GM23338 (cell line): Measurements from ENCODE around the gene CAMTA1. TPM values are rescaled to one million over a fixed set of nuclear protein-coding genes. Genes with fewer than 3 reads are reported as not detected.

Experiments
- ATAC-seq: fragments of 200-7000 bp; cut with Tn5 transposase; 3 replicates; pipeline ENCODE4 v1.9.1; 2020
- DNase-seq: peaks from one replicate; pipeline ENCODE4 v3.0.0-alpha.2; 2015; ENCODE audit warnings: low spot score
- H2AFZ ChIP-seq: fragments of 200-600 bp; sonication (generic); 2 replicates; pipeline ENCODE4 v1.8.0; 2016; ENCODE audit warnings: antibody characterized with exemption, mild to moderate bottlenecking, moderate library complexity
- H3F3A ChIP-seq: fragments of 200-600 bp; sonication (generic); replicated peaks from 2 replicates; pipeline ENCODE4 v1.8.0; 2017; ENCODE audit warnings: antibody characterized with exemption, mixed run types, low read depth
- H3K27ac ChIP-seq: fragments of 200-600 bp; sonication (generic); 2 replicates; pipeline ENCODE4 v1.6.1; 2016; ENCODE audit warnings: low read depth
- H3K27me3 ChIP-seq: fragments of 200-600 bp; sonication (generic); 2 replicates; pipeline ENCODE4 v1.8.0; 2016; ENCODE audit warnings: mild to moderate bottlenecking, mixed run types, moderate library complexity; ENCODE audit not compliant: insufficient read depth
- H3K36me3 ChIP-seq: fragments of 200-600 bp; sonication (generic); 2 replicates; pipeline ENCODE4 v1.8.0; 2016; ENCODE audit warnings: mild to moderate bottlenecking; ENCODE audit not compliant: insufficient read depth
- H3K4me1 ChIP-seq: fragments of 200-600 bp; sonication (generic); 2 replicates; pipeline ENCODE4 v1.8.0; 2016; ENCODE audit warnings: mild to moderate bottlenecking, moderate library complexity; ENCODE audit not compliant: insufficient read depth
- H3K4me2 ChIP-seq: fragments of 200-600 bp; sonication (generic); 2 replicates; pipeline ENCODE4 v1.7.1; 2017; ENCODE audit warnings: mixed run types
- H3K4me3 ChIP-seq: fragments of 200-600 bp; sonication (generic); 2 replicates; pipeline ENCODE4 v1.6.1; 2016; ENCODE audit warnings: mixed run types
- H3K79me2 ChIP-seq: fragments of 200-600 bp; sonication (generic); replicated peaks from 2 replicates; pipeline ENCODE4 v1.8.0; 2017; ENCODE audit warnings: mild to moderate bottlenecking; ENCODE audit not compliant: insufficient read depth
- H3K9me2 ChIP-seq: fragments of 200-600 bp; sonication (generic); 2 replicates; pipeline ENCODE4 v1.8.0; 2017; ENCODE audit not compliant: insufficient read depth
- H4K20me1 ChIP-seq: fragments of 200-600 bp; sonication (generic); replicated peaks from 2 replicates; pipeline ENCODE4 v1.8.0; 2017; ENCODE audit warnings: mild to moderate bottlenecking; ENCODE audit not compliant: insufficient read depth
- H3K27ac Mint-ChIP-seq: 2 replicates; pipeline ENCODE4 v1.8.0; 2020; ENCODE audit warnings: inconsistent platforms, mild to moderate bottlenecking, moderate library complexity, mixed read lengths
- H3K27me3 Mint-ChIP-seq: 3 replicates; pipeline ENCODE4 v1.8.0; 2022; ENCODE audit warnings: low read depth, mild to moderate bottlenecking, moderate library complexity, mixed read lengths, inconsistent platforms; ENCODE audit not compliant: insufficient read depth, poor library complexity
- H3K36me3 Mint-ChIP-seq: 3 replicates; pipeline ENCODE4 v1.8.0; 2021; ENCODE audit warnings: low read depth, mild to moderate bottlenecking, inconsistent platforms, moderate library complexity, mixed read lengths
- H3K4me1 Mint-ChIP-seq: 3 replicates; pipeline ENCODE4 v1.8.0; 2020; ENCODE audit warnings: mild to moderate bottlenecking, inconsistent platforms, mixed read lengths
- H3K4me3 Mint-ChIP-seq: 3 replicates; pipeline ENCODE4 v1.8.0; 2021; ENCODE audit warnings: moderate library complexity, mild to moderate bottlenecking, inconsistent platforms, mixed read lengths
- H3K9me3 Mint-ChIP-seq: 3 replicates; pipeline ENCODE4 v1.8.0; 2020; ENCODE audit warnings: moderate library complexity, mild to moderate bottlenecking, inconsistent platforms, mixed read lengths
- CREB1 ChIP-seq: fragments of 250-450 bp; sonication (Bioruptor Pico); IDR thresholded peaks from 2 replicates; pipeline ENCODE4 v1.5.0; 2020; ENCODE audit warnings: low read depth, mild to moderate bottlenecking, moderate library complexity
- JUNB ChIP-seq: IDR thresholded peaks from one replicate; pipeline ENCODE4 v1.6.1; 2016; ENCODE audit warnings: antibody characterized with exemption; ENCODE audit not compliant: unreplicated experiment
- NANOG ChIP-seq: IDR thresholded peaks from 2 replicates; pipeline ENCODE4 v1.6.1; 2016; ENCODE audit warnings: antibody characterized with exemption, borderline replicate concordance
- POLR2AphosphoS5 ChIP-seq: IDR thresholded peaks from 2 replicates; pipeline ENCODE4 v1.6.1; 2016; ENCODE audit warnings: antibody characterized with exemption, low read depth
- ZNF114 ChIP-seq: fragments of 250-450 bp; sonication (Bioruptor Pico); IDR thresholded peaks from 2 replicates; pipeline ENCODE4 v1.5.0; 2020; ENCODE audit warnings: mild to moderate bottlenecking, moderate library complexity
- ZNF331 ChIP-seq: fragments of 250-450 bp; sonication (Bioruptor Pico); IDR thresholded peaks from 2 replicates; pipeline ENCODE4 v1.5.0; 2020; ENCODE audit warnings: low read depth, mild to moderate bottlenecking, moderate library complexity
- polyA plus RNA-seq: library from polyadenylated mRNA; unstranded; fragments of >200 nt; fragmentation: Nextera tagmentation; extraction: Ambion mirVana; gene quantifications from 2 replicates; pipeline ENCODE4 v1.2.1, GENCODE V29; 2016
- total RNA-seq: library from RNA; depleted of rRNA; stranded (reverse); fragments of >200 nt; shearing (Covaris generic); gene quantifications from 2 replicates; pipeline ENCODE4 v1.2.3, GENCODE V29; 2014
- TF ChIP-seq, protein P1 (sequence below): fragments of 250-450 bp; sonication (Bioruptor Pico); IDR thresholded peaks from 2 replicates; pipeline ENCODE4 v1.5.0; 2020; ENCODE audit warnings: mild to moderate bottlenecking, moderate library complexity
- TF ChIP-seq, protein P2 (sequence below), 2 experiments: fragments of 200-600 bp in 1 of 2; sonication (generic) in 1 of 2; conservative IDR thresholded peaks; 2 replicates each; pipeline versions ENCODE4 v1.5.1 to v1.6.1; 2016 to 2017; ENCODE audit warnings: antibody characterized with exemption in 2 of 2, low read depth in 2 of 2, mild to moderate bottlenecking in 2 of 2, moderate library complexity in 1 of 2
- TF ChIP-seq, protein P3 (sequence below): IDR thresholded peaks from one replicate; pipeline ENCODE4 v1.6.1; 2018; ENCODE audit warnings: antibody characterized with exemption; ENCODE audit not compliant: unreplicated experiment

The CAMTA1 gene
- total and polyA plus RNA-seq, 2 experiments from 2014 or later: 115 to 519 TPM

DNA sequence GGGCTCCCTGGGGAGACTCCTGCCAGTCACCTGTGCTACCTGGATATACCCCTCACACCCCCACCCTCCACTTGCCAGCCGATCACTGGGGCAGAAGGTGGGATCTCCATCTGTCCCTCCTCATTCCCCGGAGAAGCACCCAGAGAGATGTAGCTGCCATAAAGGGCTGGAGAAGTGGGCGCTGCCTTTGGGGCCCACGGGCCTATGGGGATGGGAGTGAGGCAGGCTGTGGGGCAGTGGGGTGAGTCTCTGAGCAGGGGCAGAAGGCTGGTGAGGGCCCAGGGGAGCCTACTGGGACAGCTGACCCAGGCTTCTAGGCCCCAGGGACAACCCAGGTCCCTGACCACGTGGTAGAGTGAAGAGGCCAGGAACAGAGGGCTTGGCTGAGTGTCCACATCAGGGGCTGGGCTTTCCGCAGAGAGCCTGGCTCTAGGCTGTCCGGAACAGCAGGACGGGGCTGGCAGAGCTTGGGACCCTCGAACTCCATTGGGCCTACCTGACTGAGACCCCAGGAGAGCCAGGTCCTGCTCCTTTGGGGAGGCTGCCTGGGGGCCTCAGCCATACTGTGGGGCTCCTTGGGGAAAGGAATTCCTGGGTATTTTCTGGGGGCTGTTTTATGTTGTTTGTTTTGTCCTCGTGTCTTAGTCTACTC lies 780.0 kb downstream of the CAMTA1 start:
- Histone ChIP-seq H3K27ac (no peak overlapping the region), H3K4me1 (no peaks in the 10 kb centered on the region), H3K9me2 (peaks cover 4% of the 10 kb centered on the region; the same call in 1 of the 2 replicates), H3K36me3 (no peaks in the 10 kb centered on the region), H3K4me2 (no peak overlapping the region), H3K27me3 (no peaks in the 10 kb centered on the region), H4K20me1 (no peaks in the 10 kb centered on the region), H2AFZ (no peak overlapping the region), H3K79me2 (no peaks in the 10 kb centered on the region), H3K4me3 (no peak overlapping the region), H3F3A (no peaks in the 10 kb centered on the region)
- Mint-ChIP-seq H3K4me1 (peaks cover 2% of the 10 kb centered on the region; the same call in 1 of the 3 replicates), H3K27me3 (peaks cover 7% of the 10 kb centered on the region), H3K4me3 (no peak overlapping the region), H3K27ac (no peak overlapping the region), H3K36me3 (no peaks in the 10 kb centered on the region; the same call in 2 of the 3 replicates), H3K9me3 (no peaks in the 10 kb centered on the region; the same call in 2 of the 3 replicates)
- no peak for ATAC-seq
- TF ChIP-seq, protein P1, sequence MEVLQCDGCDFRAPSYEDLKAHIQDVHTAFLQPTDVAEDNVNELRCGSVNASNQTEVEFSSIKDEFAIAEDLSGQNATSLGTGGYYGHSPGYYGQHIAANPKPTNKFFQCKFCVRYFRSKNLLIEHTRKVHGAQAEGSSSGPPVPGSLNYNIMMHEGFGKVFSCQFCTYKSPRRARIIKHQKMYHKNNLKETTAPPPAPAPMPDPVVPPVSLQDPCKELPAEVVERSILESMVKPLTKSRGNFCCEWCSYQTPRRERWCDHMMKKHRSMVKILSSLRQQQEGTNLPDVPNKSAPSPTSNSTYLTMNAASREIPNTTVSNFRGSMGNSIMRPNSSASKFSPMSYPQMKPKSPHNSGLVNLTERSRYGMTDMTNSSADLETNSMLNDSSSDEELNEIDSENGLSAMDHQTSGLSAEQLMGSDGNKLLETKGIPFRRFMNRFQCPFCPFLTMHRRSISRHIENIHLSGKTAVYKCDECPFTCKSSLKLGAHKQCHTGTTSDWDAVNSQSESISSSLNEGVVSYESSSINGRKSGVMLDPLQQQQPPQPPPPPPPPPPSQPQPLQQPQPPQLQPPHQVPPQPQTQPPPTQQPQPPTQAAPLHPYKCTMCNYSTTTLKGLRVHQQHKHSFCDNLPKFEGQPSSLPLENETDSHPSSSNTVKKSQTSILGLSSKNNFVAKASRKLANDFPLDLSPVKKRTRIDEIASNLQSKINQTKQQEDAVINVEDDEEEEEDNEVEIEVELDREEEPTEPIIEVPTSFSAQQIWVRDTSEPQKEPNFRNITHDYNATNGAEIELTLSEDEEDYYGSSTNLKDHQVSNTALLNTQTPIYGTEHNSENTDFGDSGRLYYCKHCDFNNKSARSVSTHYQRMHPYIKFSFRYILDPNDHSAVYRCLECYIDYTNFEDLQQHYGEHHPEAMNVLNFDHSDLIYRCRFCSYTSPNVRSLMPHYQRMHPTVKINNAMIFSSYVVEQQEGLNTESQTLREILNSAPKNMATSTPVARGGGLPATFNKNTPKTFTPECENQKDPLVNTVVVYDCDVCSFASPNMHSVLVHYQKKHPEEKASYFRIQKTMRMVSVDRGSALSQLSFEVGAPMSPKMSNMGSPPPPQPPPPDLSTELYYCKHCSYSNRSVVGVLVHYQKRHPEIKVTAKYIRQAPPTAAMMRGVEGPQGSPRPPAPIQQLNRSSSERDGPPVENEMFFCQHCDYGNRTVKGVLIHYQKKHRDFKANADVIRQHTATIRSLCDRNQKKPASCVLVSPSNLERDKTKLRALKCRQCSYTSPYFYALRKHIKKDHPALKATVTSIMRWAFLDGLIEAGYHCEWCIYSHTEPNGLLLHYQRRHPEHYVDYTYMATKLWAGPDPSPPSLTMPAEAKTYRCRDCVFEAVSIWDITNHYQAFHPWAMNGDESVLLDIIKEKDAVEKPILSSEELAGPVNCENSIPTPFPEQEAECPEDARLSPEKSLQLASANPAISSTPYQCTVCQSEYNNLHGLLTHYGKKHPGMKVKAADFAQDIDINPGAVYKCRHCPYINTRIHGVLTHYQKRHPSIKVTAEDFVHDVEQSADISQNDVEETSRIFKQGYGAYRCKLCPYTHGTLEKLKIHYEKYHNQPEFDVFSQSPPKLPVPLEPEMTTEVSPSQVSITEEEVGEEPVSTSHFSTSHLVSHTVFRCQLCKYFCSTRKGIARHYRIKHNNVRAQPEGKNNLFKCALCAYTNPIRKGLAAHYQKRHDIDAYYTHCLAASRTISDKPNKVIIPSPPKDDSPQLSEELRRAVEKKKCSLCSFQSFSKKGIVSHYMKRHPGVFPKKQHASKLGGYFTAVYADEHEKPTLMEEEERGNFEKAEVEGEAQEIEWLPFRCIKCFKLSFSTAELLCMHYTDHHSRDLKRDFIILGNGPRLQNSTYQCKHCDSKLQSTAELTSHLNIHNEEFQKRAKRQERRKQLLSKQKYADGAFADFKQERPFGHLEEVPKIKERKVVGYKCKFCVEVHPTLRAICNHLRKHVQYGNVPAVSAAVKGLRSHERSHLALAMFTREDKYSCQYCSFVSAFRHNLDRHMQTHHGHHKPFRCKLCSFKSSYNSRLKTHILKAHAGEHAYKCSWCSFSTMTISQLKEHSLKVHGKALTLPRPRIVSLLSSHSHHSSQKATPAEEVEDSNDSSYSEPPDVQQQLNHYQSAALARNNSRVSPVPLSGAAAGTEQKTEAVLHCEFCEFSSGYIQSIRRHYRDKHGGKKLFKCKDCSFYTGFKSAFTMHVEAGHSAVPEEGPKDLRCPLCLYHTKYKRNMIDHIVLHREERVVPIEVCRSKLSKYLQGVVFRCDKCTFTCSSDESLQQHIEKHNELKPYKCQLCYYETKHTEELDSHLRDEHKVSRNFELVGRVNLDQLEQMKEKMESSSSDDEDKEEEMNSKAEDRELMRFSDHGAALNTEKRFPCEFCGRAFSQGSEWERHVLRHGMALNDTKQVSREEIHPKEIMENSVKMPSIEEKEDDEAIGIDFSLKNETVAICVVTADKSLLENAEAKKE: no peak
- TF ChIP-seq, protein P2, sequence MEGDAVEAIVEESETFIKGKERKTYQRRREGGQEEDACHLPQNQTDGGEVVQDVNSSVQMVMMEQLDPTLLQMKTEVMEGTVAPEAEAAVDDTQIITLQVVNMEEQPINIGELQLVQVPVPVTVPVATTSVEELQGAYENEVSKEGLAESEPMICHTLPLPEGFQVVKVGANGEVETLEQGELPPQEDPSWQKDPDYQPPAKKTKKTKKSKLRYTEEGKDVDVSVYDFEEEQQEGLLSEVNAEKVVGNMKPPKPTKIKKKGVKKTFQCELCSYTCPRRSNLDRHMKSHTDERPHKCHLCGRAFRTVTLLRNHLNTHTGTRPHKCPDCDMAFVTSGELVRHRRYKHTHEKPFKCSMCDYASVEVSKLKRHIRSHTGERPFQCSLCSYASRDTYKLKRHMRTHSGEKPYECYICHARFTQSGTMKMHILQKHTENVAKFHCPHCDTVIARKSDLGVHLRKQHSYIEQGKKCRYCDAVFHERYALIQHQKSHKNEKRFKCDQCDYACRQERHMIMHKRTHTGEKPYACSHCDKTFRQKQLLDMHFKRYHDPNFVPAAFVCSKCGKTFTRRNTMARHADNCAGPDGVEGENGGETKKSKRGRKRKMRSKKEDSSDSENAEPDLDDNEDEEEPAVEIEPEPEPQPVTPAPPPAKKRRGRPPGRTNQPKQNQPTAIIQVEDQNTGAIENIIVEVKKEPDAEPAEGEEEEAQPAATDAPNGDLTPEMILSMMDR (conservative IDR thresholded peaks at IDR 0.05; ENCODE audit: low read depth in 2 of 2): no peak
- no peak for TF ChIP-seq ZNF331 (CRISPR knock-in tag)
- TF ChIP-seq CREB1 (CRISPR knock-in tag): no peak
- no peak for TF ChIP-seq JUNB
- no peak for TF ChIP-seq NANOG
- TF ChIP-seq ZNF114 (CRISPR knock-in tag): no peak
- TF ChIP-seq POLR2AphosphoS5: no peak
- TF ChIP-seq, protein P3, sequence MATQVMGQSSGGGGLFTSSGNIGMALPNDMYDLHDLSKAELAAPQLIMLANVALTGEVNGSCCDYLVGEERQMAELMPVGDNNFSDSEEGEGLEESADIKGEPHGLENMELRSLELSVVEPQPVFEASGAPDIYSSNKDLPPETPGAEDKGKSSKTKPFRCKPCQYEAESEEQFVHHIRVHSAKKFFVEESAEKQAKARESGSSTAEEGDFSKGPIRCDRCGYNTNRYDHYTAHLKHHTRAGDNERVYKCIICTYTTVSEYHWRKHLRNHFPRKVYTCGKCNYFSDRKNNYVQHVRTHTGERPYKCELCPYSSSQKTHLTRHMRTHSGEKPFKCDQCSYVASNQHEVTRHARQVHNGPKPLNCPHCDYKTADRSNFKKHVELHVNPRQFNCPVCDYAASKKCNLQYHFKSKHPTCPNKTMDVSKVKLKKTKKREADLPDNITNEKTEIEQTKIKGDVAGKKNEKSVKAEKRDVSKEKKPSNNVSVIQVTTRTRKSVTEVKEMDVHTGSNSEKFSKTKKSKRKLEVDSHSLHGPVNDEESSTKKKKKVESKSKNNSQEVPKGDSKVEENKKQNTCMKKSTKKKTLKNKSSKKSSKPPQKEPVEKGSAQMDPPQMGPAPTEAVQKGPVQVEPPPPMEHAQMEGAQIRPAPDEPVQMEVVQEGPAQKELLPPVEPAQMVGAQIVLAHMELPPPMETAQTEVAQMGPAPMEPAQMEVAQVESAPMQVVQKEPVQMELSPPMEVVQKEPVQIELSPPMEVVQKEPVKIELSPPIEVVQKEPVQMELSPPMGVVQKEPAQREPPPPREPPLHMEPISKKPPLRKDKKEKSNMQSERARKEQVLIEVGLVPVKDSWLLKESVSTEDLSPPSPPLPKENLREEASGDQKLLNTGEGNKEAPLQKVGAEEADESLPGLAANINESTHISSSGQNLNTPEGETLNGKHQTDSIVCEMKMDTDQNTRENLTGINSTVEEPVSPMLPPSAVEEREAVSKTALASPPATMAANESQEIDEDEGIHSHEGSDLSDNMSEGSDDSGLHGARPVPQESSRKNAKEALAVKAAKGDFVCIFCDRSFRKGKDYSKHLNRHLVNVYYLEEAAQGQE: no peak
- no peak for DNase-seq
